HEK293 (cell line): ENCODE results near the gene GRK5.

ENCODE experiments used
- GLI2 ChIP-seq: fragments of 450-650 bp; formaldehyde crosslinking; IDR thresholded peaks from 2 replicates; pipeline ENCODE4; 2017; ENCODE audit warnings: missing biosample characterization, missing genetic modification characterization, low read depth, borderline replicate concordance
- KLF8 ChIP-seq: fragments of 450-650 bp; formaldehyde crosslinking; IDR thresholded peaks from 2 replicates; pipeline ENCODE4 v1.5.1; 2016; ENCODE audit warnings: missing biosample characterization, missing genetic modification characterization
- OSR2 ChIP-seq: fragments of 450-650 bp; formaldehyde crosslinking; IDR thresholded peaks from 2 replicates; pipeline ENCODE4 v1.5.1; 2016; ENCODE audit warnings: missing biosample characterization, missing genetic modification characterization
- SALL2 ChIP-seq: fragments of 450-650 bp; formaldehyde crosslinking; IDR thresholded peaks from 2 replicates; pipeline ENCODE4 v1.5.0; 2017; ENCODE audit warnings: missing biosample characterization, mild to moderate bottlenecking, missing genetic modification characterization, borderline replicate concordance
- SP7 ChIP-seq: fragments of 450-650 bp; formaldehyde crosslinking; IDR thresholded peaks from 2 replicates; pipeline ENCODE4 v1.5.1; 2016; ENCODE audit warnings: missing biosample characterization, missing genetic modification characterization
- YY1 ChIP-seq: fragments of 450-650 bp; formaldehyde crosslinking; IDR thresholded peaks from 2 replicates; pipeline ENCODE4 v1.5.1; 2018; ENCODE audit warnings: missing biosample characterization, missing genetic modification characterization
- ZBTB20 ChIP-seq: fragments of 450-650 bp; formaldehyde crosslinking; IDR thresholded peaks from 2 replicates; pipeline ENCODE4 v1.5.1; 2016; ENCODE audit warnings: missing biosample characterization, missing genetic modification characterization
- ZBTB48 ChIP-seq: fragments of 450-650 bp; formaldehyde crosslinking; IDR thresholded peaks from 2 replicates; pipeline ENCODE4 v1.5.1; 2016; ENCODE audit warnings: missing biosample characterization, missing genetic modification characterization
- ZBTB7A ChIP-seq: fragments of 450-650 bp; formaldehyde crosslinking; IDR thresholded peaks from 2 replicates; pipeline ENCODE4 v1.5.1; 2016; ENCODE audit warnings: low read depth, missing biosample characterization, missing genetic modification characterization
- ZIC2 ChIP-seq: fragments of 450-650 bp; formaldehyde crosslinking; IDR thresholded peaks from 2 replicates; pipeline ENCODE4 v1.5.1; 2016; ENCODE audit warnings: missing biosample characterization, missing genetic modification characterization
- ZNF133 ChIP-seq: fragments of 450-650 bp; formaldehyde crosslinking; IDR thresholded peaks from 2 replicates; pipeline ENCODE4 v1.5.1; 2016; ENCODE audit warnings: missing biosample characterization, missing genetic modification characterization
- ZNF174 ChIP-seq: fragments of 450-650 bp; formaldehyde crosslinking; IDR thresholded peaks from 2 replicates; pipeline ENCODE4 v1.5.0; 2017; ENCODE audit warnings: missing biosample characterization, mild to moderate bottlenecking, missing genetic modification characterization
- ZNF184 ChIP-seq: fragments of 450-650 bp; IDR thresholded peaks from 2 replicates; pipeline ENCODE4 v1.5.1; 2018; ENCODE audit warnings: missing biosample characterization, mild to moderate bottlenecking, missing genetic modification characterization
- ZNF211 ChIP-seq: fragments of 450-650 bp; formaldehyde crosslinking; IDR thresholded peaks from 2 replicates; pipeline ENCODE4 v1.5.1; 2016; ENCODE audit warnings: low read depth, missing biosample characterization, missing genetic modification characterization
- ZNF223 ChIP-seq: fragments of 450-650 bp; formaldehyde crosslinking; IDR thresholded peaks from 2 replicates; pipeline ENCODE4 v1.5.1; 2016; ENCODE audit warnings: missing biosample characterization, missing genetic modification characterization
- ZNF24 ChIP-seq: fragments of 450-650 bp; formaldehyde crosslinking; IDR thresholded peaks from 2 replicates; pipeline ENCODE4 v1.5.1; 2016; ENCODE audit warnings: missing biosample characterization, missing genetic modification characterization
- ZNF391 ChIP-seq: fragments of 450-650 bp; formaldehyde crosslinking; IDR thresholded peaks from 2 replicates; pipeline ENCODE4 v1.5.1; 2016; ENCODE audit warnings: low read depth, missing biosample characterization, missing genetic modification characterization, borderline replicate concordance
- ZNF473 ChIP-seq: fragments of 450-650 bp; formaldehyde crosslinking; IDR thresholded peaks from 2 replicates; pipeline ENCODE4 v1.5.1; 2017; ENCODE audit warnings: missing biosample characterization, missing genetic modification characterization
- ZNF510 ChIP-seq: fragments of 450-650 bp; formaldehyde crosslinking; IDR thresholded peaks from 2 replicates; pipeline ENCODE4 v1.5.1; 2018; ENCODE audit warnings: mild to moderate bottlenecking, missing genetic modification characterization, missing biosample characterization; ENCODE audit not compliant: insufficient replicate concordance
- ZNF561 ChIP-seq: fragments of 450-650 bp; IDR thresholded peaks from 2 replicates; pipeline ENCODE4 v1.5.1; 2018; ENCODE audit warnings: missing biosample characterization, missing genetic modification characterization, borderline replicate concordance
- ZNF596 ChIP-seq: fragments of 450-650 bp; IDR thresholded peaks from 2 replicates; pipeline ENCODE4 v1.5.0; 2018; ENCODE audit warnings: missing biosample characterization, mild to moderate bottlenecking, missing genetic modification characterization, moderate library complexity
- ZNF610 ChIP-seq: fragments of 450-650 bp; formaldehyde crosslinking; IDR thresholded peaks from 2 replicates; pipeline ENCODE4 v1.5.1; 2016; ENCODE audit warnings: missing biosample characterization, missing genetic modification characterization, borderline replicate concordance
- ZNF626 ChIP-seq: fragments of 450-650 bp; sonication (Bioruptor Pico); formaldehyde crosslinking; IDR thresholded peaks from 2 replicates; pipeline ENCODE4 v1.5.1; 2018; ENCODE audit warnings: missing biosample characterization, missing genetic modification characterization, inconsistent platforms
- ZNF629 ChIP-seq: fragments of 450-650 bp; formaldehyde crosslinking; IDR thresholded peaks from 2 replicates; pipeline ENCODE4 v1.5.1; 2017; ENCODE audit warnings: missing biosample characterization, missing genetic modification characterization
- ZNF747 ChIP-seq: fragments of 450-650 bp; formaldehyde crosslinking; IDR thresholded peaks from 2 replicates; pipeline ENCODE4 v1.5.1; 2016; ENCODE audit warnings: missing biosample characterization, missing genetic modification characterization
- ZNF776 ChIP-seq: fragments of 450-650 bp; formaldehyde crosslinking; IDR thresholded peaks from 2 replicates; pipeline ENCODE4 v1.5.0; 2017; ENCODE audit warnings: missing biosample characterization, missing genetic modification characterization, borderline replicate concordance
- ZNF843 ChIP-seq: fragments of 450-650 bp; formaldehyde crosslinking; IDR thresholded peaks from 2 replicates; pipeline ENCODE4 v1.5.1; 2016; ENCODE audit warnings: missing biosample characterization, missing genetic modification characterization
- TF ChIP-seq, protein P1 (sequence below): fragments of 450-650 bp; formaldehyde crosslinking; IDR thresholded peaks from 2 replicates; pipeline ENCODE4 v1.5.0; 2017; ENCODE audit warnings: missing biosample characterization, missing genetic modification characterization, borderline replicate concordance
- TF ChIP-seq, protein P2 (sequence below): fragments of 450-650 bp; formaldehyde crosslinking; IDR thresholded peaks from 2 replicates; pipeline ENCODE4 v1.5.1; 2016; ENCODE audit warnings: missing biosample characterization, missing genetic modification characterization, borderline replicate concordance
- TF ChIP-seq, protein P3 (sequence below): fragments of 450-650 bp; formaldehyde crosslinking; IDR thresholded peaks from 2 replicates; pipeline ENCODE4 v1.5.1; 2017; ENCODE audit warnings: missing biosample characterization, missing genetic modification characterization
- TF ChIP-seq, protein P4 (sequence below): fragments of 450-650 bp; formaldehyde crosslinking; IDR thresholded peaks from 2 replicates; pipeline ENCODE4 v1.5.1; 2016; ENCODE audit warnings: missing biosample characterization, missing genetic modification characterization

GRK5 gene

DNA sequence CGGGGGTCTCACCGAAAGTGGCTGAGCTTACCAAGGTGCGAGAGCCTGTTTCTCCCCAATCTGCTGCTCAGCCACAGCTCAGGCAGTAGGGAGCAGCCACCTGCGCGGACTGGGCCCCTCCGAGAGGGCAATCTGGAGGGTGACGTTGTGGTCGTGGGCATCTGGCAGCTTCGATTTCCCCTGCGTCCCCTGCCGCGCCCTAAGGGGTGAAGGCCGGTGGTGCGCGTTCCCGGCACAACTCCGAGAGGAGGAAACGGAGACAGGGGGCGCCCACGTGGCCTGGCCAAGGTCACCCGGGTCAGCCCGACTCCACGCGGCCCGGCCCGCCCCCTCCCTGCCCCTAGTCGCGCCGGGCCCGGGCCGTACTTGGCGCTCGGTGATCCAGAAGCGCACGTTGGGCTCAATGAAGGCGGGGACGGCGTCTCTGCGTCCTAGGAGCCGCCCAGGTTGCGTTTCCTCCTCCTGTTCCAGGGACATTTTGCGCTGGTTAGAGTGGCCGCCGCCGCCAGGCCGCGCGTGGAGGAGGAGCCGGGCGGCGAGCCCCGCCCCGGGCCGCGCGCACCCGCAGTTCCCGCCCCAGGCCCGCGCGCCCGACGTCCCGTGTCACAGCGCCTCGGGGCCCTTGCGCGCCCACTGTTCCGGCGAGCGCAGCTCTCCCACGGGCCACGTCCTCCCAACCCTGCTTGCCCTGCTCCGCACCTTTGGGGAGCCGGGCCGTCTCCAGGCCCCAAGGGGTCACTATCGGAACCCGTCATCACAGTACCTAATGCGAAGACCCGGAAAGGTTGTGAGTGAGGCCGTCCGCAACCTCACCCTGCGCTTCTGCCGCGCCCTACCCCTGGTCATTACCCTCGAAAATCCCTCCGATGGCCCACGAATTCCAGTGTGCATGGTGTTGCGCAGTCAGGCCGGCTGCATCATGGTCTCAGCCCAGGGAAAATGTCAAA is 41.9 kb upstream of the GRK5 start, which contains the start of gene SFXN4 (continued):
- peak; percentile 39; the same call in 1 of the 2 replicates for TF ChIP-seq ZNF843 (tag by site-specific recombination)
- TF ChIP-seq ZNF776 = no peak
- no peak for TF ChIP-seq ZNF610 (tag by site-specific recombination)
- peak; percentile 21; the same call in 1 of the 2 replicates for TF ChIP-seq KLF8 (tag by site-specific recombination)
- TF ChIP-seq ZNF24 (tag by site-specific recombination) = no peak; the same call in 1 of the 2 replicates
- TF ChIP-seq ZNF747 (tag by site-specific recombination) = no peak
- TF ChIP-seq OSR2 = no peak
- no peak for TF ChIP-seq ZNF391 (tag by site-specific recombination)
- no peak for TF ChIP-seq ZNF174
- TF ChIP-seq ZNF473 (tag by site-specific recombination) = no peak
- TF ChIP-seq SP7 (tag by site-specific recombination) = peak; percentile 74
- no peak for TF ChIP-seq ZNF626 (tag by site-specific recombination)
- TF ChIP-seq, protein P1, sequence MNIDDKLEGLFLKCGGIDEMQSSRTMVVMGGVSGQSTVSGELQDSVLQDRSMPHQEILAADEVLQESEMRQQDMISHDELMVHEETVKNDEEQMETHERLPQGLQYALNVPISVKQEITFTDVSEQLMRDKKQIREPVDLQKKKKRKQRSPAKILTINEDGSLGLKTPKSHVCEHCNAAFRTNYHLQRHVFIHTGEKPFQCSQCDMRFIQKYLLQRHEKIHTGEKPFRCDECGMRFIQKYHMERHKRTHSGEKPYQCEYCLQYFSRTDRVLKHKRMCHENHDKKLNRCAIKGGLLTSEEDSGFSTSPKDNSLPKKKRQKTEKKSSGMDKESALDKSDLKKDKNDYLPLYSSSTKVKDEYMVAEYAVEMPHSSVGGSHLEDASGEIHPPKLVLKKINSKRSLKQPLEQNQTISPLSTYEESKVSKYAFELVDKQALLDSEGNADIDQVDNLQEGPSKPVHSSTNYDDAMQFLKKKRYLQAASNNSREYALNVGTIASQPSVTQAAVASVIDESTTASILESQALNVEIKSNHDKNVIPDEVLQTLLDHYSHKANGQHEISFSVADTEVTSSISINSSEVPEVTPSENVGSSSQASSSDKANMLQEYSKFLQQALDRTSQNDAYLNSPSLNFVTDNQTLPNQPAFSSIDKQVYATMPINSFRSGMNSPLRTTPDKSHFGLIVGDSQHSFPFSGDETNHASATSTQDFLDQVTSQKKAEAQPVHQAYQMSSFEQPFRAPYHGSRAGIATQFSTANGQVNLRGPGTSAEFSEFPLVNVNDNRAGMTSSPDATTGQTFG = no peak
- no peak for TF ChIP-seq ZNF596 (tag by site-specific recombination)
- no peak for TF ChIP-seq ZNF510 (tag by site-specific recombination)
- TF ChIP-seq ZNF561 (tag by site-specific recombination) = no peak
- peak; percentile 33; the same call in 1 of the 2 replicates for TF ChIP-seq ZBTB20 (tag by site-specific recombination)
- no peak for TF ChIP-seq ZNF133 (tag by site-specific recombination)
- TF ChIP-seq, protein P2, sequence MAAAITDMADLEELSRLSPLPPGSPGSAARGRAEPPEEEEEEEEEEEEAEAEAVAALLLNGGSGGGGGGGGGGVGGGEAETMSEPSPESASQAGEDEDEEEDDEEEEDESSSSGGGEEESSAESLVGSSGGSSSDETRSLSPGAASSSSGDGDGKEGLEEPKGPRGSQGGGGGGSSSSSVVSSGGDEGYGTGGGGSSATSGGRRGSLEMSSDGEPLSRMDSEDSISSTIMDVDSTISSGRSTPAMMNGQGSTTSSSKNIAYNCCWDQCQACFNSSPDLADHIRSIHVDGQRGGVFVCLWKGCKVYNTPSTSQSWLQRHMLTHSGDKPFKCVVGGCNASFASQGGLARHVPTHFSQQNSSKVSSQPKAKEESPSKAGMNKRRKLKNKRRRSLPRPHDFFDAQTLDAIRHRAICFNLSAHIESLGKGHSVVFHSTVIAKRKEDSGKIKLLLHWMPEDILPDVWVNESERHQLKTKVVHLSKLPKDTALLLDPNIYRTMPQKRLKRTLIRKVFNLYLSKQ (tag by site-specific recombination) = no peak
- peak; percentile 45; the same call in 1 of the 2 replicates for TF ChIP-seq ZNF629 (tag by site-specific recombination)
- no peak for TF ChIP-seq ZNF223 (tag by site-specific recombination)
- TF ChIP-seq SALL2 (tag by site-specific recombination) = no peak
- TF ChIP-seq ZNF184 (tag by site-specific recombination) = no peak
- TF ChIP-seq ZBTB48 (tag by site-specific recombination) = peak; percentile 69
- TF ChIP-seq ZIC2 = peak; percentile 33; the same call in 1 of the 2 replicates
- peak; percentile 53; the same call in 1 of the 2 replicates for TF ChIP-seq YY1 (tag by site-specific recombination)
- TF ChIP-seq ZBTB7A (tag by site-specific recombination) = peak; percentile 13; the same call in 1 of the 2 replicates
- TF ChIP-seq ZNF211 = no peak
- no peak for TF ChIP-seq GLI2
- TF ChIP-seq, protein P3, sequence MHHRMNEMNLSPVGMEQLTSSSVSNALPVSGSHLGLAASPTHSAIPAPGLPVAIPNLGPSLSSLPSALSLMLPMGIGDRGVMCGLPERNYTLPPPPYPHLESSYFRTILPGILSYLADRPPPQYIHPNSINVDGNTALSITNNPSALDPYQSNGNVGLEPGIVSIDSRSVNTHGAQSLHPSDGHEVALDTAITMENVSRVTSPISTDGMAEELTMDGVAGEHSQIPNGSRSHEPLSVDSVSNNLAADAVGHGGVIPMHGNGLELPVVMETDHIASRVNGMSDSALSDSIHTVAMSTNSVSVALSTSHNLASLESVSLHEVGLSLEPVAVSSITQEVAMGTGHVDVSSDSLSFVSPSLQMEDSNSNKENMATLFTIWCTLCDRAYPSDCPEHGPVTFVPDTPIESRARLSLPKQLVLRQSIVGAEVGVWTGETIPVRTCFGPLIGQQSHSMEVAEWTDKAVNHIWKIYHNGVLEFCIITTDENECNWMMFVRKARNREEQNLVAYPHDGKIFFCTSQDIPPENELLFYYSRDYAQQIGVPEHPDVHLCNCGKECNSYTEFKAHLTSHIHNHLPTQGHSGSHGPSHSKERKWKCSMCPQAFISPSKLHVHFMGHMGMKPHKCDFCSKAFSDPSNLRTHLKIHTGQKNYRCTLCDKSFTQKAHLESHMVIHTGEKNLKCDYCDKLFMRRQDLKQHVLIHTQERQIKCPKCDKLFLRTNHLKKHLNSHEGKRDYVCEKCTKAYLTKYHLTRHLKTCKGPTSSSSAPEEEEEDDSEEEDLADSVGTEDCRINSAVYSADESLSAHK (tag by site-specific recombination) = peak; percentile 42; the same call in 1 of the 2 replicates
- TF ChIP-seq, protein P4, sequence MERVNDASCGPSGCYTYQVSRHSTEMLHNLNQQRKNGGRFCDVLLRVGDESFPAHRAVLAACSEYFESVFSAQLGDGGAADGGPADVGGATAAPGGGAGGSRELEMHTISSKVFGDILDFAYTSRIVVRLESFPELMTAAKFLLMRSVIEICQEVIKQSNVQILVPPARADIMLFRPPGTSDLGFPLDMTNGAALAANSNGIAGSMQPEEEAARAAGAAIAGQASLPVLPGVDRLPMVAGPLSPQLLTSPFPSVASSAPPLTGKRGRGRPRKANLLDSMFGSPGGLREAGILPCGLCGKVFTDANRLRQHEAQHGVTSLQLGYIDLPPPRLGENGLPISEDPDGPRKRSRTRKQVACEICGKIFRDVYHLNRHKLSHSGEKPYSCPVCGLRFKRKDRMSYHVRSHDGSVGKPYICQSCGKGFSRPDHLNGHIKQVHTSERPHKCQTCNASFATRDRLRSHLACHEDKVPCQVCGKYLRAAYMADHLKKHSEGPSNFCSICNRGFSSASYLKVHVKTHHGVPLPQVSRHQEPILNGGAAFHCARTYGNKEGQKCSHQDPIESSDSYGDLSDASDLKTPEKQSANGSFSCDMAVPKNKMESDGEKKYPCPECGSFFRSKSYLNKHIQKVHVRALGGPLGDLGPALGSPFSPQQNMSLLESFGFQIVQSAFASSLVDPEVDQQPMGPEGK (tag by site-specific recombination) = peak; percentile 80
